Prostate gland (tissue), 2 donors: ENCODE data around the gene PRKCD.

Experiments
- CTCF ChIP-seq, 4 experiments: fragments of 200-600 bp in 2 of 4; fragments of 450-650 bp in 2 of 4; sonication (generic) in 2 of 4; IDR thresholded peaks; 1 replicate in 3 of 4; 2 replicates in 1 of 4; pipeline ENCODE4 v1.5.1; 2016 to 2019; ENCODE audit warnings: antibody characterized with exemption in 4 of 4, mild to moderate bottlenecking in 2 of 4, moderate library complexity in 2 of 4
- POLR2A ChIP-seq: fragments of 450-650 bp; IDR thresholded peaks from one replicate; pipeline ENCODE4 v1.6.1; 2016; ENCODE audit warnings: antibody characterized with exemption, mild to moderate bottlenecking

- TF ChIP-seq CTCF (IDR thresholded peaks at IDR 0.05): no peak
- TF ChIP-seq POLR2A: no peak
These were observed 60.3 kb downstream of the PRKCD start for GRCh38 chr3:53221345-53221744.
